Panc1 (cell line): Measurements from ENCODE around the gene PARM1.

Source experiments
- CTCF ChIP-seq: fragments of 450-650 bp; IDR thresholded peaks from 2 replicates; pipeline ENCODE4 v1.5.1; 2017; ENCODE audit warnings: mild to moderate bottlenecking
- POLR2AphosphoS5 ChIP-seq: IDR thresholded peaks from 2 replicates; pipeline ENCODE4 v1.6.1; 2012; ENCODE audit warnings: mild to moderate bottlenecking, low read depth, low read length, moderate library complexity
- REST ChIP-seq, 2 experiments: IDR thresholded peaks; 2 replicates each; pipeline ENCODE4 v1.6.1; 2011 to 2012; ENCODE audit warnings: low read depth in 2 of 2, control low read depth in 1 of 2, low read length in 1 of 2, mild to moderate bottlenecking in 1 of 2, moderate library complexity in 1 of 2; ENCODE audit not compliant: insufficient read depth in 1 of 2
- SIN3A ChIP-seq: IDR thresholded peaks from 2 replicates; pipeline ENCODE4 v1.6.1; 2012; ENCODE audit warnings: low read depth, mild to moderate bottlenecking, low read length, moderate library complexity, borderline replicate concordance; ENCODE audit not compliant: insufficient read depth
- TCF7L2 ChIP-seq: IDR thresholded peaks from 2 replicates; pipeline ENCODE4 v1.6.1; 2011; ENCODE audit warnings: mild to moderate bottlenecking, low read depth, low read length, inconsistent platforms

GRCh38 chr4:74961230-74961629 is 28.3 kb downstream of the PARM1 start:
- no peak for TF ChIP-seq CTCF
- TF ChIP-seq POLR2AphosphoS5: no peak
- no peak for TF ChIP-seq REST (IDR thresholded peaks at IDR 0.05; ENCODE audit: insufficient read depth in 1 of 2, low read depth in 2 of 2, low read length in 1 of 2)
- no peak for TF ChIP-seq TCF7L2
- no peak for TF ChIP-seq SIN3A
